NCI-H2107 (cell line): ENCODE results near the gene HNRNPUL2.
A peak's percentile ranks its signal among the peaks of the same experiment; 100 is the strongest.

ENCODE experiments used
- DNase-seq: peaks from one replicate; lab custom pipeline; 2025; lab: John Stamatoyannopoulos, UW

Gene HNRNPUL2

DNA sequence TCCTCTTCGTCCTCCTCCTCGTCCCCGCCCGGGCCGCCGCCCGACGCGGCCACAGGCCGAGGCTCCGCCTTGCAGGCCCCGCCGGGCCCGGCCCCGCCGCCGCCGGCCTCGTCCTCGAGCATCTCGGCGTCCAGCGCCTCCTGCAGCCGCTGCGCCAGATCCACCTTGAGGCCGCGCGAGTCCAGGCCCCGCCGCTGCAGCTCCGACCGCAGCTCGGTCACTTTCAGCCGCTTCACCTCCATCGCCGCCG, 417 bp downstream of the HNRNPUL2 start:
- no peak for DNase-seq

DNA sequence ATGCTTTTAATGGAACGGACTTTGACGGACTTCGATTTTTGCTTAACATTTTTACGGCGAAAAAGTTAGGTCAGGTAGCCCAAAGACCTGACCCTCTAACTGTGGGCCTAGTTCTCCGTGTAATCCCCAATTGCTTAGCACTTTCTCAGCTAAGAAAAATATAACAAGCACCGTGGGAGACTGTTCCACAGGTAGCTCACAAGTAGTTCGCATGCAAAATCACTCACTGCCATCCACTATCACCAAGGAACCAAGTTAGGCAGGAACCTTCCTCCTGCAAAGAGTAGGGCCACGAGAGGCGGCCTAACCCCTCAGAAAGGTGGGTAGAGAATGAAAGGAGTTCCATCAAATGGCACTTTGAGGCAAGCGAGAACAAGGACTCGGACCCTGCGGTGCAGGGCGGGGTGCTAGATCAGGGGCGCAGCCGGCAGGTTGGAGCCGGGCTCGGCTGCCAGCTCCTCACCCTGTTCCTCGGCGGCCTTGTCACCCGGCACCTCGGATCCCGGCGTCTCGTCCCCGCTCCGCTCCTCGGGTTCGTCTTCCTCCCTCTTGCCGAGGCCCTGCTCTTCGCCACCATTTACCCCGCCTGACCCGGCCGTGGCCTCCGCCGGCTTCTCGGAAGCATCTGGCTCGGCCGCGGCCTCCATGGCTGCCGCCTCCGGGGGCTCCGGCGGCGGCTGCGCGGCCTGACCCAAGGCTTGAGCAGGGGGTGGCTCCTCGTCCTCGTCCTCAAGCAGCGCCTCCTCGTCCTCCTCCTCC, 922 bp downstream of the HNRNPUL2 start:
- DNase-seq, result no peak

DNA sequence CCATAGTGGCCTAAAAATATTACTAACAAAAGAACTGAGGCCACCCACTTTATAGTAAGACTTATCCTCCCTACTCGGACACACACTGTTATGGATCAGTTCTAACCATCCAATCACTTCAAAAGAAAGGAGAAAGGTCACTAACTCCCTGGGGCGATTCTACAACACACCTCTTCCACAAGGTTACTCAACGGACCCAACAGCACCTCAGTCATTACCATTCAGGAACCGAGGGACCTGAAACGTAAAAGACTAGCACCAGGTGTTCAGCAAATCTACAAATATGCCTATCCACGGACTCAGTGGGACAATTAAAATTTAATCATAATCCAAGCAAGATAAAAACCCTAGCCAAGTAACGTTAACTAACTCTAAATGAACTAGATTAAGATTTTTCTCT, 1.6 kb downstream of the HNRNPUL2 start:
- DNase-seq, result no peak

DNA sequence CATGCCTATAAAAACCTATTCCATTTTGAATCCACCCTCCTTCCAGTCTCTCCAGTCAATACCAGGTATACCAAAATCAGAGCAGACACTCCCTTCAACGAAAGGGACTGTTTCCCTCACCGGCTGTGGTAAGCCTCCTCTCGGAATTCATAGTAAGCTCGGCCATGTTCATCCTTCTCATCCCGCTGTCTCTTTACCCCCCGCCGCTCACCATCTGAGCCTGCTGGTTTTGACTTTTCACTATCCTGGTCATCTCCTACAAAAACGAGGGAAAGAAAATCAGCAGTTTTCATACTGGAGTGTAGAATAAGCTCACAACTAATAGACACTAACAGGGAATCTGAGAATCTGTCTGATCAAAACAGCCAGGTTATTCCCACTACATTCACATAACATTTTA, 3.1 kb downstream of the HNRNPUL2 start:
- no peak for DNase-seq

DNA sequence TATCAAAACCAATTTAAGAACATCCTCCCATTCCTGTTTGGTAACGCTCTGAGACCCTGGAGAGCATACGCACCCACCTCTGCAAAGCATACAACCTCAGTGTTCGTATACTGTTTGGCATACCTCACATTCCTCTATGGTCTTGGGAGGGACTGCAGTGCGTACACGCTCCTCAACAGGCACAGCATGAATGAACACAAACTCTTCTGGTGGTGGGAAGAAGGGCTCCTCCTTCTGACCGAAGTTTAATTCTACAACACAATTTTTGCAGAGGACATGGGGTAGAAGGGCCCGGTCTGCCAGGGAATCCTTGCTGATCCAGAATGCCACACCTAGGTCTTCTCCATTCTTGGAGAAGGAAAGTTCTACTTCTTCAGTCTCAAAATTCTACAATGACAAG, 5.3 kb downstream of the HNRNPUL2 start:
- DNase-seq, result no peak

DNA sequence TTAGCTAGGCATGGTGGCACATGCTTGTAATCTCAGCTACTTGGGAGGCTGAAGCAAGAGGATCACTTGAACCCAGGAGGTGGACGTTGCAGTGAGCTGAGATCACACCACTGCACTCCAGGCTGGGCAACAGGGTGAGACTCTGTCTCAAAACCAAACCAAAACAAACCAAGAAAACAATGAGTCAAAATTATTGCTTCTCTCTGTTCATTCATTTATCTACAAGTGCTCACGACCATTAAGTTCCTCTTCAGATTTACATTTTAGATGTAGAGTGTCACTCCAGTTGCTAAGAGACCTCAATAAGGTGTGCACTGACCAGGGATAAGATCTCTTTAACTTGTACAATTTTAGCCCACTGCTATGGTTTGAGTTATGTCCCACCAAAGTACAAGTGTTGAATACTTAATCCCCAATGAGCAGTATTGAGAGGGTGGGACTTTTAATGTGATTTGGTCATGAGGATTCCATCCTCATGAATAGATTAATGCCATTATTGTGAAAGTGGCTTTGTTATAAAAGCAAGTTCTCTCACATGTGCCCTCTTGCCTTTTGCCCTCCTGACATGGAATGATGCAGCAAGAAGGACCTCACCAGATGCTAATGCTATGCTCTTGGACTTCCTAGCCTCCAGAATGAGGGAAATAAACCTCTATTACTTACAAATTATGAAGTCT, 7.8 kb downstream of the HNRNPUL2 start:
- no peak for DNase-seq

DNA sequence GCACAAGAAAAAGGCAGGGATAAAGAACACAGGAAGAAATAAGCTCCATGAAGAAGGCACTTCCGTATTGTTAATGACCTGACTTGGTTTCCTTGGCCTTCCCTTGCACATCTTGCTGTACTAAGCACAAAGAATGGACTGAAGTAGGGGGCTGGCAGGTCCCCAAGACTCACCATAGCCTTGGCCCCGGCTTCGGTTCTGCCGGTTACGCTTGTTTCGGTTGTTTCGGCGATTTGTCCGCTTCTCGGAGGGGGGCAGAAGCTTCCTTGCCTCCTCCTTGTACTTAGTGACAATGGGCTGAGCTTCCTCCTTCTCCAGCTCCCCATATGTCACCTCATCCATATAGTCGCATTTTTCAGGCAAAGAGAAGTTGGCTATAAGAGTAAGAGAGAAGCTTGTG, 10.4 kb downstream of the HNRNPUL2 start:
- no peak for DNase-seq

DNA sequence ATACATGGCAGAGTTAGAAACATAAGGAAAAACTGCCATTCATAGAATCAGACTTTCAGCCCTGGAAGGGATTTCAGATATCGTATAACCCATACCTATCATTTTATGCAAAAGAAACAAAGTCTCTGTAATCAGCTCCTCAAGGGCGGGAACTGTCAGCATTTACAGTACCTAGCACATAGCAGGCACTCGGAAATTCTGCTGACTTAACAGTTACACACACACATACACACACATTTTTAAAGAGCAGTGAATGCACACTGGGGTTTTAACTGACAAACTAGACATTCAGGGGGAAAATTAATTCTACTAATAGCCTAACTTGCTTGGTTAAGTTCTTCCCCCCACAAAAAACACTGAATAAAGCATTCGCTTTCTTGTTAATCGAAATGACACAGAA, 11.1 kb downstream of the HNRNPUL2 start:
- DNase-seq, result no peak

DNA sequence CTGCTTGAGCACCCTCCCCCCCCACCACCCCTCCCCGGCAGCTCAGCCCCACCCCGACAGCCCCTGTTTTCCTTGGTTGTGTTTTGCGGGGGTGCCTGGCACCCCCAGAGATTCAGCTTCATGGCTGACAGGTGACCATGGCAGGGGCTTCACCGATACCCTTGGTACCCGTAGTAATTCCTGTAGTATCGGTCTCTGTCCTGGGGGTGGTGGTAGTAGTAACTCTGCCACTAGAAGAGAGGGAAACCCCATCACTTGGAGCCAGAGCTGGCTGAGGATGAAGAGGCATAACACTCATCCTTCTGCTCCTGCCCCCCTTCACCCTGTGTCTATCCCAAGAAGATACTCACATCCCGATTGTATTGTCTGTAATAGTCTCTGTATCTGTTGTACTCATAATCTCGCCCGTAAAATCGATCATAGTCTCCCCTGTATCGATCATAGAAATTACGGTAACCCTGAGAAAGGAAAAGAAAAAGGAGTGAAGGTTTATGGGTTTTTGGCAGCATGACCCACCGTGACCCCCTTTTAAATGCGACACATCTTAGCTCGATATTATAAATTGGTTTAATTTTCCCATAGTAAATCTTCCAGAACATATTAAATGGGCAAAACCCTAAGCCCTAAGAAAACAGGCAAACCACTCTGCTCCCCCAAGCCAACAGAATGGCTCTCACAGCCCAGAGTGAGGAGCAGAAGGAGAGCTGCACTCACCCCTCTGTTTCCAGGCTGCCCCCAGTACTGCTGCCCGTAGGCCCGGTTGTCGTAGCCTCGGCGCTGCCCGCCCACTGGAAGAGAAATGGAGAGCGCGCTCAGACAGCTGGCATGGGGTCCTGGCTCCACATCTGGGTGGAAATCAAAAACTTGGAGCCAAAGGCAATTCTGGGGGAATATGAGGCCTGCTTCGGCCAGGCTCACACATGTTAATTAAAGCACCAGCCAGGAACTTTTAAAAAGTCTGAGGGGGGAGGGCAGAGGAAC, 11.8 kb downstream of the HNRNPUL2 start:
- DNase-seq, result no peak

DNA sequence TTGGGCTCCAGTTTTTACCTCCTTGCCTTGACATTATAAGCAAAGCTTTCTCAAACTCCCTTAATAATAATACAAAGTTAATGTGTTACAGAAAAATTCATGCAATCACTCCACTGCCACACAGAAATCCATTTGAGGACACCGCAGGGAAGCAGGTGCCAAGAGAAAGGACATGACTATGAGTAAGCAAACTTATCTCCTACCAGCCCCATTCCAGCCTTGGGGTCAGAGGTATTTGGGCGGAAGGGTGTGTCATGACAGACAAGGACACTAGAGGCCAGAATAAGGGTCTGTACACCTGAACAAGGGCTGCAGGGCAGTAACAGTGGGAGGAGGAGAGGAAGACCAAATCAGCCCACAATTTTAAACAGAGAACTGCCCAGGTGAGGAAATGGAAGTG, 13.9 kb downstream of the HNRNPUL2 start:
- DNase-seq, result no peak

DNA sequence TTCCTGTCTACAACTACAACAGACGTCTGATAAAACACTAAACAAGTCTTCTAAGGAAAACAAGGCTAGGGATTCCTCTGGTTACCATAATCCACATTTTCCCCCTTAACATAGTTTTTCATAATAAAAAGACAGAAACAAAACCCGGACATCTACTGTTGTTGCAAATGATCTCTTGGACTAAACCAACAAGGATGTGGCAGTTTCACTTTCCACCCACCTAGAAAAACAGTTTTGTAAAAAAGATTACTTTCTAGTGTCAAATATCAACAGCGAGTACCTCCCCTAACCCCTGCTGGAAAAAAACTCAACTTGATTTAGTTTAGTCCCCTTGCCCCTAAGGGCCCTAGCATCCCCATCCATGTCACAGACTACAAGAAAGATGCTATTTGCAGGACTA, 14.4 kb downstream of the HNRNPUL2 start:
- DNase-seq, result no peak

DNA sequence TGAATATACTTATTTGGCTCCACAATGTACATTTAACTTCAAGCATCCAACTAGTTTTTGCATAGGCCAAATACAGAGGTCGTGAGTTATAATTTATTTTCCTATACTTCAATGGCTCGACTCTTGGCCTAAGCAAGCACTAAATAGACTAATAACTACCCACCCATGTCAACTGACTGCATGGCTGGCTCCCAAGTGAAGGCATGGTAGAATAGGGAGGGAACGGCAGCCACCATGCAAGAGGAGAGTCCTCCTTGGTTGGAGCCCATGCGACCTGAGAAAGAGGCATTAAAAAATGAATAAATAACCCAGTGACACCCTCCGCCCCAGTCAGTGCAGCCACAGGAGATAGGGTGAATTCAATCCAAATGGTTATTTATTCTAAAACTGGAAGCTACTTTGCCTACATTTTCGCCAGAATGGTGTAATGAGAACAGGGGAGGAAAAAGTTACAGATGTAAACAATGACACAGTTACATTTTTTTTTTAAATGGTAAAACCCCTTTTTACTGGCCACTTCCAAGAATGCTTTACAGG, 14.9 kb downstream of the HNRNPUL2 start:
- DNase-seq, result no peak

DNA sequence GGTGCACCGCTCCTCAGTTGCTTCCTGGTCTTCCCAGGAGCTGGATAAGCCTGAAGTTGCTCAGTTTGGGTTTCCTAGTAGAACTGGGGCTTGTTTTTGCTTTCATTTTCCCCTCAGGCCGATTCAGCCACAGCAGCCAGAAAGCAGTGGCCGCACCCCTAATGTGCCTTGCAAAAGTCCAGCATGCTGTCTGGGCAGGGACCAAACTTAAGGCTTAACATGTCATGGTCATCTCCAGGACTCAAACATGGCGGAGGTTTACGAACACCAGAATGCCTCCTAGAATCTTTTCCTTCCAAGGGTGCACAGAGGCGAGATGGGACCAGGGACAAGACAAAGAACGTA, 17.3 kb downstream of the HNRNPUL2 start:
- DNase-seq, result no peak

DNA sequence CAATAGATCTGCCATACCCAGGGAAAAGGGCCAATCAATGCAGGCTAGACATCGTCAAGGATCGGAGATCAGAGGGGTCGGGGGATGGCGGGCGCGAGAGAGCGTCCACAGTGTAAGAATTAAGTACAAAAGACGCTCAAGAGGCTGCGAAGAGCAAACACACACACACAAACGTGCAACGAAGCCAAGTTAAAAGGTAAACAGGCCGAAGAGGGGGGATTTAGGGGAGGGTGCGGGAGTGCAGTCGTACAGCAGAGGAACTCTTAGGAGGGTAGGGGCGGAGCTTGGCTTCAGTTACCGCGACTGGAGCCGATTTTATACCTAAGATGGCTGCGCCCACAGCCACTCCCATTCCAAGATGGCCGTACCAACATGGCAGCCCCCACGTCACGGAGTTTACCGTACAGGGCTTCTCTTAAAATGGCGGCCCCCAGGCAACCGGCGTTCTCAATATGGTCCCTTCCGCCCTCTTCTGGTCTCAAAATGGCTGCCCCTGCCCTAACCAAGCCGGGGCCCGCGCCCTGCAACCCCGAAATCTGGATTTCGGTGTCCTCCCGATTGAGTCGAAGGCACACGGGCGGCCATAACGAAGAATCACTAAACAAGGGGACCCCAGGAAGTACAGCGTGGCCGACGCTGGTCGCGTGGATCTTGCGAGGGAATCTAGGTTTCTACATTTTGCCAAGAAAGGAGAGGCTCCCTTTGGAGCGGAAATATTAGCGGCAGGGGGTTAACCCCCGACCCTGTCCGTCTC, 17.8 kb downstream of the HNRNPUL2 start:
- peak; percentile 98 for DNase-seq

DNA sequence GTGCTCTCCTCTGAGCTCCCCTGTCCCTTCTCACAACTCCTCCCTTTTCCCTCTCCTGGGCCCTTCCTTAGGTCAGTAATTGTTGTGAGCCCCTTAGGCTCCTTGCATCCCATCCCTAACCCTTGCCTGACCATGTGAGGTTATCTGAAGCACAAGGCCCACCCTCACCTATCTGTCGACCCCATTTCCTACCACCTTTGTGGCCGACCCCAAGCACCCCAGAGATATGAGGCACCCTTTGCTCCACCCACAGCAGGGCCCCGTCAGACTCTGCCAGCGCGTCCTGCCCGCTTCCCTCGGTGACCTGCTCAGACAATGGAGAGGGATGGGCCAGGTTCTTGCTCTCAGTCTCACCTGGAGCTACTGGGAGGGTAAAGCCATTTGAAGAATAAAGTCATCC, 18.5 kb downstream of the HNRNPUL2 start:
- DNase-seq, result no peak

DNA sequence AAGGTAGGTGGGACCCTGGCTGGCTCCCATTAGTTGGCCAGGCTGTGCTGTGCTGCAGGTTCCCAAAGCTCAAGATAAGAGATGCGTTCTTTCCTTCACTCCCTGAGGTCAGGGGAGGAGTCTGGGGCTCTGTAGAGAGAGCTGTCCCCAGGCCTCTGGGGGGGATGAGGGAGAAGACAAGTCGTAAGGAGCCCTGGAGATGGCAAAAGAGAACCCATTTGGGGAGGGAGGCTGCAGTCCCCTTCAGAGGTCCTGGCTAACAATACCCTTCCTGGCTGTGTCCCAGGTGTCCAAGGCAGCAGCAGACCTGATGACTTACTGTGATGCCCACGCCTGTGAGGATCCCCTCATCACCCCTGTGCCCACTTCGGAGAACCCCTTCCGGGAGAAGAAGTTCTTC, 18.9 kb downstream of the HNRNPUL2 start:
- DNase-seq, result no peak

DNA sequence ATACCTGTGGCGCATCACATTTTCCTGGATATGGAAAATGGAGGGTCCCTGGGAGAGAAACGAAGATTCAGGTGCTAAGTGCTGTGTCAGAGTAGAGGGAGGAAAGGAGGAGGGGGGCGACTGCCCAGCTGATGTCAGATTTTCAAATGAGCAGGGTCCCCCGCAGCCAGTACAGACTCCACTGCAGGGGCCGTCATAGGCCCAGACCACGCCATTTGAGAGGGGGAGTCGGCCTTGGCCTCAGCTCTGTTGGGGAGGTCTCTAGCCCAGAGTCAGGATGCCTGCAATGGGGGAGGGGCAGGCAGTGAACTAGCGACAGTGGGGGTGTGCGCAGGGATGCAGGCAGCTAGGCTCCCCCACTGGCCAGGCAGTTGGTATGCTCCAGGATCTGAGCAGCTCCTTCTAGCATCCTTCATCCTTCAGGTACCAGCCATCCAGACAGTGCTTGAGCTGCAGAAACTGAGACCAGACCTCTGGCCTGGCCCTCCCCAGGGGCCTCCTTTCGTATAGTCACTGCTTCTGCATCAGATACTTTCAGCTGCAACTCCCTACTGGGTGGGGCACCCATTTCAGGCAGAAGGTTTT, 19.9 kb downstream of the HNRNPUL2 start, which contains the start of the genes BSCL2 and GNG3:
TSS of gene BSCL2 (minus strand) at position 148 of the 585 bp plus-strand sequence. CDS start 229 bp downstream, outside the sequence.
TSS of gene GNG3 (plus strand) at position 400 of the 585 bp plus-strand sequence. CDS start 620 bp downstream, outside the sequence.
- no peak for DNase-seq

DNA sequence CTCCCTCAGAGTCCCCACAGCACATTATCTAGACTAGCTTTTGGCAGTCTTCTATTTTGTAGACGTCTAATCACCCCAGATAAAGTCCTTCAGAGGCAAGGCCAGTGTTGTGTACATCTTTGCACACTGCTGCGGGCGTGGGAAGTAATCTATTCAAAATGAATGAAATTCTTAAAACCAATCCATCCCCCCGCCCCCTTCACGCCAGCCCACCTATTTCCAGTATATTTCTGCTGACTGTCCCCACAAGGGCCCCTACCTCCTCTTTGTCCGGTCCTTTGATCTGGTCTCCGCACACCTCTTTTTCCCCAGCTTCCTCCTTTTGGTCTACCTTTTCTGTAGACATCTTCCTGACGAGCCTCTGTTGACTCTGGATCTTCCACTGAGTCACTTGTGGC, 20.4 kb downstream of the HNRNPUL2 start:
- DNase-seq, result no peak

DNA sequence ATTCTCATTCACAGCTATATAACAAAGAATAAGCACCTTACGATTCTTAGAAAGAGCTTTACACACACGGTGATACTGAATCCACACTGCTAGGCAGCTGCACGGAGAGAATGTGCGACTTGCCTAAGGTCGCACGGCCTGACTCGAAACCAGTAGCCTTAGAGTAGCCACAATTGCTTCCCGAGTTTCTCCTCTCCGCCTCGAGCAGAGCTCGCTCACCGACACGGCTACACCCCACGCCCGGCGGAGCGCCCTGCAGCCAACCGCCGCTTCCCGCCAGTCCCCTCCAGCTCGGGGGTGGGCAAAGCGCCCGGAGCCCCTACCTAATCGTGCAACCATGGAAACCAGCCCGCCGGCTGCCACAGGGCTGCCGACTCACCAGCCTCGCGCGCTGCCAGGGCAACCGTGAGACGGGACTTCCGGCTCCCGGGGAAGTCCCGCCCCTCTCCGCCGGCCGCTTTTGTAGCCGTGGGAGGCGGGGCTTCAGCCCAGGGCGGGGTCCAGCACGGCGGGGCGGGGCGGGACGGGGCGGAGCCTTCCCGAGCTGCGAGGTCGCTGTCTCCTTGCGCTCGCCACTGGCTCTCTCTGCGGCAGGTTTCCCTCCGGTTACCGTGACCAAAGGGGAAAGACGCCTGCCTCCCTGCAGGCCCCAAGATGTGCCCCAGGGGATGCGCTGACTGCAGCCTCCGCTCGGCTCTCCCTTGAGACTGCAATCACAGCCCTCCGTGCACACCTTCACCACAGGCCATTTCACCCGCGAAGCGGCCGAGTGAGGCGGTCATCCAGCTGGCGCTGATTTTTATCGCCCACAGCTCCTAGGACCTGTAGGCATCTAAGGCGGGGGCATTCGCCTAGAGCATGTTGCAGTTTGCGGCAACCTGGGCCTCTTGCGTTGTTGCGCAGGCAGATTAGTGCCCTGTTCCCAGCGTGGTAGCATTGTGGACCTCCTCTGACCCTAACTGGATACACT, 21.1 kb downstream of the HNRNPUL2 start:
- DNase-seq, result peak; percentile 93

DNA sequence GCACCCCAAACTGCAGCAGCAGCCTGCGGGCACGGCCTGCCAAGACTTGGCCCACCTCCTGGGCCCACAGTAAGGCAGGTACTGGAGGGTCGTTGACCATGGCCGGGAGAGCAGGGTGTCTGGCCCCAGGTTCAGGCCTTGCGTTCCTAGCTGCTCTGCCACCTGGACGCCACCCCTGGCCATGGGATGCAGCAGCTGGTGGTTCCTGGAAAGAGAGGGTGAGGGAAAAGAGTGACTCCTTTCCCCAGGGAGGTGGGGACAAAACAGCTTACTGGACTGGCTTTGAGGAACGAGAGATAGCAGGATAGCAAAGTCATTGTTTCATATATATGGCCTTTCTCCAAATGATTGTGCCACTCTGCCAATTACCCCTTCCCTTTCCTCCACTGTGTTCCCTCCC, 21.8 kb downstream of the HNRNPUL2 start:
- DNase-seq, result no peak
